Measurements from ENCODE around the gene EMID1. TPM values are rescaled to one million over a fixed set of nuclear protein-coding genes. Genes with fewer than 3 reads are reported as not detected.
A peak's percentile ranks its signal among the peaks of the same experiment; 100 is the strongest.

The EMID1 gene
- total RNA-seq, 1 donor from 2014 or later: 6.7 TPM

GRCh38 chr22:29202212-29203192 lies 3.2 kb upstream of the EMID1 start:
- H3K4me2 ChIP-seq: no peak overlapping the region
- no peak overlapping the region for H3K4me3 ChIP-seq
- H3K4me1 ChIP-seq: peaks cover 21% of the 10 kb centered on the region
- no peak overlapping the region for H2AFZ ChIP-seq (replicated peaks)
- H3K36me3 ChIP-seq: no peaks in the 10 kb centered on the region
- H3F3A ChIP-seq (ENCODE audit: low read depth): peaks cover 45% of the 10 kb centered on the region
- H3K27ac ChIP-seq: no peak overlapping the region
- peaks cover 16% of the 10 kb centered on the region for H3K27me3 Mint-ChIP-seq (ENCODE audit: insufficient read depth, low read depth)
- peaks cover 53% of the 10 kb centered on the region for H3K4me1 Mint-ChIP-seq
- H3K27ac Mint-ChIP-seq: peak overlapping the region; percentile 92
- peak; percentile 65 for DNase-seq (ENCODE audit: low spot score)
- H3K36me3 Mint-ChIP-seq: no peaks in the 10 kb centered on the region
- peaks cover 10% of the 10 kb centered on the region for H3K27me3 ChIP-seq
- no peaks in the 10 kb centered on the region for H3K9me3 Mint-ChIP-seq
- TF ChIP-seq, protein P1, sequence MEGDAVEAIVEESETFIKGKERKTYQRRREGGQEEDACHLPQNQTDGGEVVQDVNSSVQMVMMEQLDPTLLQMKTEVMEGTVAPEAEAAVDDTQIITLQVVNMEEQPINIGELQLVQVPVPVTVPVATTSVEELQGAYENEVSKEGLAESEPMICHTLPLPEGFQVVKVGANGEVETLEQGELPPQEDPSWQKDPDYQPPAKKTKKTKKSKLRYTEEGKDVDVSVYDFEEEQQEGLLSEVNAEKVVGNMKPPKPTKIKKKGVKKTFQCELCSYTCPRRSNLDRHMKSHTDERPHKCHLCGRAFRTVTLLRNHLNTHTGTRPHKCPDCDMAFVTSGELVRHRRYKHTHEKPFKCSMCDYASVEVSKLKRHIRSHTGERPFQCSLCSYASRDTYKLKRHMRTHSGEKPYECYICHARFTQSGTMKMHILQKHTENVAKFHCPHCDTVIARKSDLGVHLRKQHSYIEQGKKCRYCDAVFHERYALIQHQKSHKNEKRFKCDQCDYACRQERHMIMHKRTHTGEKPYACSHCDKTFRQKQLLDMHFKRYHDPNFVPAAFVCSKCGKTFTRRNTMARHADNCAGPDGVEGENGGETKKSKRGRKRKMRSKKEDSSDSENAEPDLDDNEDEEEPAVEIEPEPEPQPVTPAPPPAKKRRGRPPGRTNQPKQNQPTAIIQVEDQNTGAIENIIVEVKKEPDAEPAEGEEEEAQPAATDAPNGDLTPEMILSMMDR (IDR thresholded peaks at IDR 0.05): peak; percentile 53
- TF ChIP-seq EZH2 (IDR thresholded peaks at IDR 0.05): no peak
- TF ChIP-seq EZH2phosphoT487 (IDR thresholded peaks at IDR 0.05): no peak
- H3K9ac ChIP-seq: no peak overlapping the region
- H4K20me1 ChIP-seq (ENCODE audit: low read depth): peaks cover 5% of the 10 kb centered on the region
- no peaks in the 10 kb centered on the region for H3K9me3 ChIP-seq (ENCODE audit: low read depth)
- H3K79me2 ChIP-seq (ENCODE audit: low read depth): no peaks in the 10 kb centered on the region
- H3K4me3 Mint-ChIP-seq: peak overlapping the region; percentile 52

DNA sequence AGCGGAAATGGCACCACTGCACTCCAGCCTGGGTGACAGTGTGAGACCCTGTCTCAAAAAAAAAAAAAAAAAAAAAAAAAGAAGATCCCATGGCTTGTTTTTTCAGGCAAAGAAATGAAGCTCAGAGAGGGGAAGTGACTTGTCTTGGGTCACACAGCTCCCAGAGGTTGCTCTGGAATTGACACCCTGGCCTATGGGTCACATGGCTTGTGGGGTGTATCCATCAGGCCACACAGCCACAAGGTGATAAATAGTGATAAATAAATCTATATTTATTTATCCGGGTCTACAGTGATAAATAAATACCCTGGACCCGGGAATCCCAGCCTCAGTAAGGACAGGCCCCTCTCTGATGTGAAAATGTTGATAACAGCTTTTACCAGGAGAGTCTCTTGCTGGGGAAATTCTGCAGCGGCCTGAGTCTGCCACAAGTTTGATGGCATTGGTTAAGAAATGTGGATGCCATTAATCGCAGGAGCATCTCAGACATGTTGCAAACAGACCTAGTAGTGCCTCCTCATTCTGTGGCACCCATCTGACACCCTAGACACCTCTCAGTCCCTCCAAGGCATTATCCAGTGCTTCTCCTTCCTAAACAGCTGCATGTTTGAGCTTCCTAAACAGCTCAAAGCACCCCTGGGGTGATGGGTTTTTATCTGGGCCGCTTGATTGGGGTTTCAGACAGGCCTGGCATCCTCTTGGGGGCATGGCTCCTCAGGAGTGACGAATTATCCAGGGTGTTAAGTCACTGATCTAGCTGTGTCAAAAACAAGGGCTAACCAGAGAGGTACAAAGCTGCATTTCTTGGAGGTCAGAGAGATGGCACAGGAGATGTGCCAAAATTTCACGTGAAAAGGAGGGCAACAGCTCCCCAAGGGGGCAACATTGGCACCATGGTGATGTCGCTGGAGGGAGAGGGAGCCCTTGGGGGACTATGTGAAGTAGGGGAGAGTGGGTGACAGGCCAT lies 1.9 kb upstream of the EMID1 start:
- Mint-ChIP-seq H3K9me3 (no peaks in the 10 kb centered on the region), H3K4me1 (peaks cover 64% of the 10 kb centered on the region), H3K27ac (peak overlapping the region; percentile 33), H3K27me3 (ENCODE audit: insufficient read depth, low read depth) (peaks cover 14% of the 10 kb centered on the region), H3K36me3 (no peaks in the 10 kb centered on the region), H3K4me3 (peak overlapping the region; percentile 19)
- DNase-seq (ENCODE audit: low spot score): peak; percentile 45
- peaks cover 12% of the 10 kb centered on the region for H4K20me1 ChIP-seq (ENCODE audit: low read depth)
- H3K27ac ChIP-seq: no peak overlapping the region
- H3K9me3 ChIP-seq (ENCODE audit: low read depth): no peaks in the 10 kb centered on the region
- peaks cover 33% of the 10 kb centered on the region for H3K4me1 ChIP-seq
- no peaks in the 10 kb centered on the region for H3K79me2 ChIP-seq (ENCODE audit: low read depth)
- H3K9ac ChIP-seq: no peak overlapping the region
- H3K36me3 ChIP-seq: no peaks in the 10 kb centered on the region
- H3K4me3 ChIP-seq: no peak overlapping the region
- H3F3A ChIP-seq (ENCODE audit: low read depth): peaks cover 53% of the 10 kb centered on the region
- no peak overlapping the region for H2AFZ ChIP-seq (replicated peaks)
- TF ChIP-seq, protein P1 (IDR thresholded peaks at IDR 0.05): no peak
- TF ChIP-seq EZH2phosphoT487 (IDR thresholded peaks at IDR 0.05): no peak
- TF ChIP-seq EZH2 (IDR thresholded peaks at IDR 0.05): no peak
- no peak overlapping the region for H3K4me2 ChIP-seq
- peaks cover 10% of the 10 kb centered on the region for H3K27me3 ChIP-seq

DNA sequence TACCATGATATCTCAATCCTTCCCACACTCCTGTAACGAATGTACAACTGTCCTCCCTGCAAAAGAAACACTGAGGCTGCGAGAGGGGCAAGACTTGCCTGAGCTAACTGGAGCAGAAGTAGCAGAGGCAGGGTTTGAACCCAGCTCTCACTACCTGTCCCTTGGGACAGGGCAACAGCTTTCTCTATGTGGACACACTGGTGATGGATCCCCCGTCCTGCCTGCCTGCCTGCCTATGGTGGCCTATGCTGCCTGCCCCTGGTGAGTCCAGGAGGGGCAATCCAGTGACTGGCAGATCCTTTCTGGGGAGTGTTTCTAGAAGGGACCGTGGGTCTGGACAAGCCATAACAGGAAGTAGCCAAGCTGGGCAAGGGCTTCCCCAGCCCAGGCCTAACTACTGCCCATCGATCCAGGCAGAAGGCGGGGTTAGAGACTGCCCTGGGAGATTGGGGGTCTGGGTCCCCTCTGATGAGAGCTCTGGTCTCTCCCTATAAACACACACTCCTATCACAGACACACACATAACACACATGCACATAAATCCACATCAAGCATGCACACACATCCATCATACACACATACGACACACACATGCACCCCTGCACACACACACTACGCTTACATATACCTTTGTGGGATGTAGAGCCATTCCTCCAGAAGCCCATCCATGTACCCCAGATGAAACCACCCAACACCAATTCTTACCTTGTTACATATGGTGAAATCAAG lies 1.1 kb upstream of the EMID1 start:
- peaks cover 37% of the 10 kb centered on the region for H3K4me1 ChIP-seq
- Mint-ChIP-seq H3K27ac (peak overlapping the region; percentile 39), H3K36me3 (no peaks in the 10 kb centered on the region), H3K4me1 (peaks cover 73% of the 10 kb centered on the region), H3K27me3 (ENCODE audit: insufficient read depth, low read depth) (peaks cover 14% of the 10 kb centered on the region), H3K9me3 (no peaks in the 10 kb centered on the region), H3K4me3 (peak overlapping the region; percentile 78)
- no peak for TF ChIP-seq EZH2phosphoT487 (IDR thresholded peaks at IDR 0.05)
- TF ChIP-seq, protein P1 (IDR thresholded peaks at IDR 0.05): no peak
- TF ChIP-seq EZH2 (IDR thresholded peaks at IDR 0.05): no peak
- H3K4me3 ChIP-seq: no peak overlapping the region
- no peaks in the 10 kb centered on the region for H3K79me2 ChIP-seq (ENCODE audit: low read depth)
- peaks cover 54% of the 10 kb centered on the region for H3F3A ChIP-seq (ENCODE audit: low read depth)
- H3K27me3 ChIP-seq: peaks cover 10% of the 10 kb centered on the region
- no peak overlapping the region for H3K4me2 ChIP-seq
- no peak overlapping the region for H3K9ac ChIP-seq
- peaks cover 16% of the 10 kb centered on the region for H4K20me1 ChIP-seq (ENCODE audit: low read depth)
- no peak for DNase-seq (ENCODE audit: low spot score)
- H2AFZ ChIP-seq (replicated peaks): no peak overlapping the region
- H3K27ac ChIP-seq: no peak overlapping the region
- no peaks in the 10 kb centered on the region for H3K36me3 ChIP-seq
- no peaks in the 10 kb centered on the region for H3K9me3 ChIP-seq (ENCODE audit: low read depth)

Data from neural progenitor cell (in vitro differentiated cells).